Right atrium auricular region (tissue), 2 donors: ENCODE results near the gene STEAP1B. TPM values are rescaled to one million over a fixed set of nuclear protein-coding genes. Genes with fewer than 3 reads are reported as not detected.
"Not testable (repeated sequence)": the region's sequence is repeated elsewhere in the genome, so short reads cannot be mapped to it uniquely, and the experiment has no call there.

Experiments used
- DNase-seq: peaks from one replicate; pipeline ENCODE4 v3.0.0-alpha.2; 2019; ENCODE audit warnings: low spot score
- H3K27ac ChIP-seq, 2 donors: fragments of 200-600 bp; sonication (generic); 1 replicate in 1 of 2; 2 replicates in 1 of 2; pipeline ENCODE4 v1.5.1; 2016 to 2019
- H3K27me3 ChIP-seq, 2 donors: fragments of 200-600 bp; sonication (generic); one replicate each; pipeline versions ENCODE4 v1.5.1 to v1.6.0; 2017 to 2019
- H3K36me3 ChIP-seq: fragments of 200-600 bp; sonication (generic); one replicate; pipeline ENCODE4 v1.5.1; 2016
- H3K4me1 ChIP-seq, 2 donors: fragments of 200-600 bp; sonication (generic); one replicate each; pipeline versions ENCODE4 v1.5.1 to v1.6.0; 2017 to 2019
- H3K4me3 ChIP-seq, 2 donors: fragments of 200-600 bp; sonication (generic); 1 replicate in 1 of 2; 2 replicates in 1 of 2; pipeline ENCODE4 v1.5.1; 2017 to 2019; ENCODE audit warnings: mild to moderate bottlenecking in 1 of 2, moderate library complexity in 1 of 2
- H3K9me3 ChIP-seq, 2 donors: fragments of 200-600 bp; sonication (generic); one replicate each; pipeline ENCODE4 v1.5.1; 2019
- CTCF ChIP-seq, 2 donors: fragments of 200-600 bp; sonication (generic); IDR thresholded peaks; one replicate each; pipeline ENCODE4 v1.5.1; 2019; ENCODE audit warnings: antibody characterized with exemption in 2 of 2
- total RNA-seq, 2 donors: library from RNA; depleted of rRNA; stranded (reverse); fragments of >200 nt; gene quantifications; one replicate each; pipeline ENCODE4 v1.1.0, GENCODE V29; 2016

The STEAP1B gene
- total RNA-seq, 2 donors from 2014 or later, result 0.39 TPM; not detected in 1

GRCh38 chr7:22499044-22499443 is 944 bp downstream of the STEAP1B start:
- no peak for DNase-seq
- Histone ChIP-seq H3K9me3 (no peaks in the 10 kb centered on the region), H3K36me3 (no peaks in the 10 kb centered on the region), H3K27ac (no peak overlapping the region), H3K4me3 (no peak overlapping the region), H3K4me1 (no peaks in the 10 kb centered on the region), H3K27me3 (no peaks in the 10 kb centered on the region)
- no peak for TF ChIP-seq CTCF (IDR thresholded peaks at IDR 0.05)

GRCh38 chr7:22496912-22497311 is 3.1 kb downstream of the STEAP1B start:
- H3K4me3 ChIP-seq, H3K36me3 ChIP-seq, H3K9me3 ChIP-seq, H3K4me1 ChIP-seq, H3K27ac ChIP-seq, DNase-seq, H3K27me3 ChIP-seq: not testable (repeated sequence)

DNA sequence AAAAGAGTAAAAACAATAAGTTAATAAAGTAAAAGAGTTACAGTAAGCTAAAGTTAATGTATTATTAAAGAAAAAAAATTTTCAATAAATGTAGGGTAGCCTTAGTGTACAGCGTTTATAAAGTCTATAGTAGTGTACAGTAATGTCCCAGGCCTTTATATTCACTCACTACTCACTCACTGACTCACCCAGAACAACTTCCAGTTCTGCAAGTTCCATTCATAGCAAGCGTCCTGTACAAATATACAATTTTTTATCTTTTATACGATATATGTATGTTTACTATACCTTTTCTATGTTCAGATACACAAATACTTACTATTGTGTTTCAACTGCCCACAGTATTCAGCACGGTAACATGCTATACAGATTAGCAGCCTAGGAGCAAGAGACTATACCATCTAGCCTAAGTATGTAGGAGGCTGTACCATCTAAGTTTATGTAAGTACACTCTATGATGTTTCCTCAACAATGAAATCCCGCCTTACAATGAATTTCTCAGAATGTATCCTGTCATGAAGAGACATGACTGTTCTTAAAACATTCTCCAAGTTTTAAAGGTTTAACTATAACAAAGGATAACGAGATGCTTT is 3.6 kb downstream of the STEAP1B start:
- not testable (repeated sequence) for H3K9me3 ChIP-seq, H3K4me1 ChIP-seq, H3K36me3 ChIP-seq, H3K27me3 ChIP-seq, H3K4me3 ChIP-seq, H3K27ac ChIP-seq, DNase-seq

DNA sequence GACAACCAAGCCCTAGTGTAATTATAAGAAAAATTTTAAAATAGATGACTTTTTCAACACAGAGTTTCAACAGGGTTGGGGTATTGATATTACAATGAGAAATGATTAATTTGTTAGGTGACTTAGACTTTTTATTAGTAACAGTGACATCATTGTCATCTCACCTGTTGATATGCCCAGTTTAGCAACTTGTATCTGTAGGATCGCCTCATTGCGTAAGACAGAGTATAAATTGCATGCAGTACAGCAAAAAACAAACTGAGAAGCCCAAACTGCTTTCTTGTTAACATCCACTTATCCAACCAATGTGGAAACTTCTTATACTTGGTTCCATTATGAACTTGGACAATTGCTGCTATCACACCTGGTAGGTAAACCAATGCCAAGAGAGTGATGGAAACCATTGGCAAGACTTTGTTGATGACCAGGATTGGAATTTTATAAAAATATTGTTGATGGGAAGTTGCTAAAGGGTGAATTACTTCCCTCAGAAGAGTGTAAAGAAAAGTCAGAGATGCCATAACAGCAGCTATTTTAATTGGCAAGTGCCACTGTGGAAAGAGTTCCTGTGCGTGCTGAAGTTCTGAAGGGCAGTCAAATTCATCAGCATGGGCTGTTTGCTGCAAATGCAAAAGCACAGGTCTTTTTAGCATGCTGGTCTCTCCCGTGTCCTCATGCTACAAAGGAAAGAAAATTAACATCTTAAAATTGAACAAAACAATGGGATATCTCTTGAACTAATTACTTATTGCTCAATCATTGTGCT is 6.6 kb downstream of the STEAP1B start:
- H3K9me3 ChIP-seq, H3K36me3 ChIP-seq, H3K27me3 ChIP-seq: not testable (repeated sequence)

GRCh38 chr7:22488643-22489462 is 11.1 kb downstream of the STEAP1B start:
- H3K4me1 ChIP-seq, result no peaks in the 10 kb centered on the region
- peak; percentile 76 to 94 for TF ChIP-seq CTCF (IDR thresholded peaks at IDR 0.05)
- H3K36me3 ChIP-seq, result no peaks in the 10 kb centered on the region
- H3K27ac ChIP-seq, result no peak overlapping the region
- no peaks in the 10 kb centered on the region for H3K9me3 ChIP-seq
- no peaks in the 10 kb centered on the region for H3K27me3 ChIP-seq
- DNase-seq, result peak; percentile 73
- no peak overlapping the region for H3K4me3 ChIP-seq

More for the DNA sequence above, 6.6 kb downstream of the STEAP1B start:
- H3K4me3 ChIP-seq, H3K27ac ChIP-seq, DNase-seq, H3K4me1 ChIP-seq: not testable (repeated sequence)

DNA sequence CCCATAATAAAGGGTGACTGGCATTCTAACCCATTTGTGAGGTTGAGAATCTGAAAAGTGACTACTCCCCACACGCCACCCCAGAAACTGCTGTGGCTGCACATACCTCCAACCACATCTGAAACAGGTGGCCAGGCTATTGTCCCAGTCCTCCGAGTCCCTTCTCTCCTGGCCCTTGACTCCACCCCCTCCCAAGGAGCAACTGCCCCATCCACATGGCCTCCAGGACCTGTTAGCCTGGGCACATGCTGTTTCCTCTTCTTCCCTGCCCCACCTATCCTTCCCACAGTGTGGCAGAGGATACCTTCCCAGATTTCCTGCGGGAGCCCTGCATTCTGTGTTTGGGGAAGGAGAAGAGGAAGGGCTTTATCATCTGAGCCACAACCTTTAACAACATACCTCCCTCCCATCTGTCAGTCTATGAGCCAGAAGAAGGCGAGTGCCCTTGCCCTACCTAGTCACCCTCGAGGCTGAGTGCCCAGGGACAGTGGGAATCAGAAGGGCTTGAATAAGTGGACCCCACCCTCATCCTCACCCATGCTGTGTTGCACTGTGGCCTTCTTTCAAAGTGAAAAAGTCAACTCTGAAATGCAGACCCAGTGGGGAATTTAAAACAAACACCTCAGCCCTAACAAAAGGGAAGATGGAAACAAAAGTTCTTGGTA is 11.9 kb downstream of the STEAP1B start:
- TF ChIP-seq CTCF (IDR thresholded peaks at IDR 0.05), result no peak

GRCh38 chr7:22486597-22486996 is 13.4 kb downstream of the STEAP1B start:
- DNase-seq, result no peak
- H3K27ac ChIP-seq, result no peak overlapping the region
- H3K9me3 ChIP-seq, result no peaks in the 10 kb centered on the region
- no peak overlapping the region for H3K4me3 ChIP-seq
- no peaks in the 10 kb centered on the region for H3K27me3 ChIP-seq
- no peaks in the 10 kb centered on the region for H3K4me1 ChIP-seq
- TF ChIP-seq CTCF (IDR thresholded peaks at IDR 0.05), result no peak
- no peaks in the 10 kb centered on the region for H3K36me3 ChIP-seq

More for the DNA sequence above, 11.9 kb downstream of the STEAP1B start:
- DNase-seq, result no peak
- no peak overlapping the region for H3K4me3 ChIP-seq
- H3K4me1 ChIP-seq, result no peaks in the 10 kb centered on the region
- H3K27me3 ChIP-seq, result no peaks in the 10 kb centered on the region
- no peaks in the 10 kb centered on the region for H3K9me3 ChIP-seq
- no peak overlapping the region for H3K27ac ChIP-seq
- no peaks in the 10 kb centered on the region for H3K36me3 ChIP-seq
